H1 (cell line): ENCODE data around the gene DENND1A. TPM values are rescaled to one million over a fixed set of nuclear protein-coding genes. Genes with fewer than 3 reads are reported as not detected.

ENCODE experiments used
- CTCF ChIA-PET: fragments of 300-600 bp; sonication (Branson Sonifier 250); formaldehyde crosslinking; loops from one replicate; lab custom pipeline; 2021; ENCODE audit not compliant: partially characterized antibody; lab: Charles Lee
- POLR2A ChIA-PET: fragments of 300-600 bp; sonication (Branson Sonifier 250); formaldehyde crosslinking; loops from one replicate; lab custom pipeline; 2021; ENCODE audit warnings: inconsistent platforms; ENCODE audit not compliant: partially characterized antibody; lab: Charles Lee
- DNase-seq, 2 experiments: peaks; one replicate each; pipeline versions ENCODE4 v3.0.0 to v3.0.0-alpha.2; 2010 to 2022; ENCODE audit warnings: low spot score in 2 of 2, low read depth in 1 of 2, mixed read lengths in 1 of 2
- FAIRE-seq: peaks from 2 replicates; lab custom pipeline; 2011; peaks lifted over from hg19 to GRCh38; lab: Jason Lieb, UNC
- H2AFZ ChIP-seq: 2 replicates; pipeline ENCODE4 v1.8.1; 2012; ENCODE audit warnings: low read length, inconsistent platforms
- H2AK5ac ChIP-seq: 2 replicates; pipeline ENCODE4 v1.6.1; 2013; ENCODE audit warnings: low read depth, low read length
- H2BK120ac ChIP-seq: replicated peaks from 2 replicates; pipeline ENCODE3; 2013; ENCODE audit warnings: low read depth, low read length, inconsistent platforms
- H2BK12ac ChIP-seq: 2 replicates; pipeline ENCODE4 v1.6.1; 2013; ENCODE audit warnings: low read depth, low read length
- H2BK15ac ChIP-seq: 2 replicates; pipeline ENCODE4 v1.6.1; 2013; ENCODE audit warnings: low read length
- H2BK20ac ChIP-seq: 2 replicates; pipeline ENCODE4 v1.6.1; 2013; ENCODE audit warnings: low read length
- H2BK5ac ChIP-seq: 2 replicates; pipeline ENCODE4 v1.6.1; 2013; ENCODE audit warnings: low read depth, low read length
- H3K14ac ChIP-seq: 2 replicates; pipeline ENCODE4 v1.6.1; 2013; ENCODE audit warnings: inconsistent platforms; ENCODE audit not compliant: insufficient read length
- H3K18ac ChIP-seq: 2 replicates; pipeline ENCODE4 v1.6.1; 2013; ENCODE audit warnings: low read length; ENCODE audit errors: extremely low read depth
- H3K23ac ChIP-seq: 2 replicates; pipeline ENCODE4 v1.6.1; 2013; ENCODE audit warnings: inconsistent platforms; ENCODE audit not compliant: insufficient read length
- H3K23me2 ChIP-seq: 2 replicates; pipeline ENCODE4 v1.6.1; 2013; ENCODE audit warnings: low read depth, low read length
- H3K27ac ChIP-seq: 2 replicates; pipeline ENCODE4 v1.6.1; 2011; ENCODE audit warnings: low read depth, low read length, inconsistent platforms
- H3K27me3 ChIP-seq, 4 experiments: replicated peaks in 1 of 4; 1 replicate in 1 of 4; 2 replicates in 3 of 4; pipeline versions ENCODE4 v1.6.1 to v1.8.1; 2011 to 2013; ENCODE audit warnings: low read length in 3 of 4, mild to moderate bottlenecking in 3 of 4, inconsistent platforms in 2 of 4, mixed read lengths in 2 of 4, moderate library complexity in 1 of 4; ENCODE audit not compliant: control insufficient read depth in 3 of 4, insufficient read depth in 3 of 4; ENCODE audit errors: extremely low read depth in 1 of 4
- H3K36me3 ChIP-seq, 4 experiments: 2 replicates each; pipeline versions ENCODE4 v1.6.1 to v1.8.1; 2011 to 2013; ENCODE audit warnings: mild to moderate bottlenecking in 4 of 4, low read length in 3 of 4, moderate library complexity in 2 of 4, control low read depth in 1 of 4, inconsistent platforms in 1 of 4; ENCODE audit not compliant: insufficient read depth in 4 of 4, control insufficient read depth in 2 of 4
- H3K4ac ChIP-seq: replicated peaks from 2 replicates; pipeline ENCODE3; 2013; ENCODE audit warnings: low read length, low read depth, mixed read lengths, inconsistent platforms; ENCODE audit not compliant: insufficient read length
- H3K4me1 ChIP-seq, 4 experiments: replicated peaks in 1 of 4; 1 replicate in 1 of 4; 2 replicates in 3 of 4; pipeline versions ENCODE4 v1.6.1 to v1.8.1; 2011 to 2013; ENCODE audit warnings: low read length in 3 of 4, inconsistent platforms in 2 of 4, mixed read lengths in 1 of 4; ENCODE audit not compliant: insufficient read depth in 4 of 4, control insufficient read depth in 3 of 4
- H3K4me2 ChIP-seq, 2 experiments: 2 replicates each; pipeline versions ENCODE4 v1.6.1 to v1.8.1; 2011 to 2013; ENCODE audit warnings: low read depth in 2 of 2, low read length in 2 of 2, control low read depth in 1 of 2, inconsistent platforms in 1 of 2, mild to moderate bottlenecking in 1 of 2; ENCODE audit not compliant: insufficient read depth in 1 of 2
- H3K4me3 ChIP-seq, 4 experiments: fragments of 200-600, 300-600 bp in 1 of 4; sonication (generic), shearing (Covaris generic), sonication (Bioruptor Twin) in 1 of 4; 2 replicates each; pipeline versions ENCODE4 v1.5.1 to v1.8.1; 2011 to 2016; ENCODE audit warnings: low read length in 4 of 4, low read depth in 3 of 4, control low read depth in 2 of 4, inconsistent platforms in 2 of 4, mild to moderate bottlenecking in 2 of 4, mixed read lengths in 1 of 4, moderate library complexity in 1 of 4; ENCODE audit not compliant: insufficient read depth in 2 of 4; ENCODE audit errors: extremely low read depth in 1 of 4
- H3K56ac ChIP-seq: replicated peaks from 2 replicates; pipeline ENCODE3; 2013; ENCODE audit warnings: low read depth, mild to moderate bottlenecking, mixed read lengths, low read length, inconsistent platforms; ENCODE audit not compliant: insufficient read length
- H3K79me1 ChIP-seq: 2 replicates; pipeline ENCODE4 v1.6.1; 2013; ENCODE audit warnings: low read depth, low read length, control low read depth
- H3K79me2 ChIP-seq, 2 experiments: 2 replicates each; pipeline versions ENCODE4 v1.6.1 to v1.8.1; 2012 to 2013; ENCODE audit warnings: low read length in 2 of 2, mild to moderate bottlenecking in 2 of 2, inconsistent platforms in 1 of 2; ENCODE audit not compliant: insufficient read depth in 2 of 2, control insufficient read depth in 1 of 2
- H3K9ac ChIP-seq, 4 experiments: replicated peaks in 1 of 4; 1 replicate in 1 of 4; 2 replicates in 3 of 4; pipeline versions ENCODE4 v1.6.1 to v1.8.1; 2011 to 2013; ENCODE audit warnings: low read depth in 3 of 4, low read length in 3 of 4, control low read depth in 2 of 4, mild to moderate bottlenecking in 2 of 4, moderate library complexity in 2 of 4, inconsistent platforms in 1 of 4; ENCODE audit errors: extremely low read depth in 1 of 4
- H3K9me3 ChIP-seq, 2 experiments: 2 replicates each; pipeline versions ENCODE4 v1.6.1 to v1.8.1; 2012 to 2013; ENCODE audit warnings: mild to moderate bottlenecking in 2 of 2, moderate library complexity in 2 of 2, control low read depth in 1 of 2, inconsistent platforms in 1 of 2, low read depth in 1 of 2, low read length in 1 of 2, mixed read lengths in 1 of 2; ENCODE audit not compliant: insufficient read depth in 2 of 2
- H4K20me1 ChIP-seq, 2 experiments: replicated peaks in 1 of 2; 2 replicates each; pipeline versions ENCODE3 to v1.8.1; 2011 to 2013; ENCODE audit warnings: inconsistent platforms in 2 of 2, low read length in 2 of 2, mild to moderate bottlenecking in 1 of 2; ENCODE audit not compliant: insufficient read depth in 2 of 2, control insufficient read depth in 1 of 2
- H4K5ac ChIP-seq: 2 replicates; pipeline ENCODE4 v1.6.1; 2013; ENCODE audit warnings: low read length, low read depth, mixed read lengths, inconsistent platforms; ENCODE audit not compliant: insufficient read length
- H4K8ac ChIP-seq: 2 replicates; pipeline ENCODE4 v1.8.0; 2013; ENCODE audit warnings: mild to moderate bottlenecking, moderate library complexity, low read length, inconsistent platforms; ENCODE audit not compliant: insufficient read depth; ENCODE audit errors: extremely low read depth
- H4K91ac ChIP-seq: replicated peaks from 2 replicates; pipeline ENCODE3; 2013; ENCODE audit warnings: low read length, mixed read lengths, inconsistent platforms; ENCODE audit not compliant: insufficient read length
- ATF2 ChIP-seq: IDR thresholded peaks from 2 replicates; pipeline ENCODE4 v1.6.1; 2012; ENCODE audit warnings: low read length, inconsistent platforms
- BRCA1 ChIP-seq: IDR thresholded peaks from 2 replicates; pipeline ENCODE4 v1.6.1; 2012; ENCODE audit warnings: low read depth, low read length, improper control_type of control experiment
- CBX8 ChIP-seq: fragments of 300-800, 300-1000 bp; sonication (generic); IDR thresholded peaks from 2 replicates; pipeline ENCODE4 v1.7.1; 2016; ENCODE audit warnings: low read depth, low read length, borderline replicate concordance
- CEBPB ChIP-seq: IDR thresholded peaks from 2 replicates; pipeline ENCODE4 v1.6.1; 2012; ENCODE audit warnings: low read depth, low read length
- CHD1 ChIP-seq: IDR thresholded peaks from 2 replicates; pipeline ENCODE4 v1.6.1; 2012; ENCODE audit warnings: low read depth, low read length, improper control_type of control experiment
- MAFK ChIP-seq: IDR thresholded peaks from 2 replicates; pipeline ENCODE4 v1.6.1; 2012; ENCODE audit warnings: low read depth, mild to moderate bottlenecking, improper control_type of control experiment, low read length
- NANOG ChIP-seq: IDR thresholded peaks from 2 replicates; pipeline ENCODE4 v1.6.1; 2011; ENCODE audit warnings: low read length, low read depth, mild to moderate bottlenecking, inconsistent platforms; ENCODE audit not compliant: insufficient read depth, poor library complexity, severe bottlenecking
- RAD21 ChIP-seq, 2 experiments: IDR thresholded peaks in 1 of 2; conservative IDR thresholded peaks in 1 of 2; 2 replicates each; pipeline ENCODE4 v1.6.1; 2011; ENCODE audit warnings: low read depth in 2 of 2, low read length in 2 of 2, improper control_type of control experiment in 1 of 2, inconsistent platforms in 1 of 2, mild to moderate bottlenecking in 1 of 2, moderate library complexity in 1 of 2
- RBBP5 ChIP-seq: IDR thresholded peaks from 2 replicates; pipeline ENCODE4 v1.7.1; 2012; ENCODE audit warnings: low read depth, mild to moderate bottlenecking, inconsistent platforms, low read length, moderate library complexity, borderline replicate concordance
- RNF2 ChIP-seq: fragments of 200-900, 300-1000 bp; sonication (generic); IDR thresholded peaks from 2 replicates; pipeline ENCODE4 v1.7.1; 2016; ENCODE audit warnings: borderline replicate concordance, low read depth, mild to moderate bottlenecking, antibody characterized with exemption, low read length; ENCODE audit not compliant: poor library complexity, severe bottlenecking; ENCODE audit errors: missing control alignments
- SIRT6 ChIP-seq: IDR thresholded peaks from one replicate; pipeline ENCODE4 v1.7.1; 2012; ENCODE audit warnings: low read length, inconsistent platforms
- TEAD4 ChIP-seq: IDR thresholded peaks from 2 replicates; pipeline ENCODE4 v1.6.1; 2012; ENCODE audit warnings: low read depth, low read length, inconsistent platforms, mixed read lengths
- WGBS, 2 experiments: shearing (Covaris generic) in 1 of 2; methylation state at CpG; one replicate each; pipeline versions ENCODE4 v1.1.6 to v1.1.7; 2013 to 2015; ENCODE audit warnings: low lambda C conversion rate in 2 of 2, mixed read lengths in 2 of 2, inconsistent platforms in 1 of 2, low coverage in 1 of 2, missing lambda C conversion rate in 1 of 2; ENCODE audit not compliant: insufficient replicate concordance in 2 of 2, insufficient coverage in 1 of 2, insufficient read length in 1 of 2; ENCODE audit errors: extremely low coverage in 1 of 2, missing lambda C conversion rate in 1 of 2; 5-methylcytosine and 5-hydroxymethylcytosine counted together
- polyA plus RNA-seq, 7 experiments: library from polyadenylated mRNA; depleted of rRNA in 3 of 7; stranded (reverse) in 5 of 7; unstranded in 2 of 7; fragments of >200 nt in 5 of 7; fragments of 200-250 nt in 2 of 7; gene quantifications; 1 replicate in 5 of 7; 2 replicates in 1 of 7; 4 replicates in 1 of 7; pipeline versions ENCODE4 v1.2.1 to v1.2.3, GENCODE V29; 2011 to 2013; ENCODE audit warnings: missing spikeins in 2 of 7, mixed read lengths in 2 of 7
- total RNA-seq: library from RNA; stranded (reverse); fragmentation: NEBNext Ultra II Directional; extraction: Animal tissue kit (Norgen Biotek cat#: 25700); gene quantifications from 2 replicates; pipeline ENCODE4 v1.2.1, GENCODE V29; 2021

The DENND1A gene
- total and polyA plus RNA-seq, 2 of the 8 experiments (the other 6 are each of a cell fraction or from before 2014, with no cell fraction given) = 24.1 to 26.4 TPM

- Histone ChIP-seq H3K23ac (no peak overlapping the region), H3K27ac (no peak overlapping the region), H3K4me1 (peaks cover 0 to 3% (median 0%) of the 10 kb centered on the region in 4 experiments; a peak in 1 of 7 replicates), H3K4ac (no peak overlapping the region), H3K9ac (no peak overlapping the region), H4K20me1 (peaks cover 0 to under 1% of the 10 kb centered on the region in 2 experiments), H3K27me3 (no peaks in the 10 kb centered on the region), H2BK15ac (no peak overlapping the region), H2BK12ac (no peak overlapping the region), H2BK5ac (no peak overlapping the region), H2AFZ (no peak overlapping the region), H4K8ac (no peak overlapping the region), H4K5ac (no peak overlapping the region), H3K79me1 (peaks cover 2% of the 10 kb centered on the region; the same call in 1 of the 2 replicates), H3K56ac (no peak overlapping the region), H2AK5ac (no peak overlapping the region), H3K79me2 (peaks cover 0 to 36% of the 10 kb centered on the region in 2 experiments; a peak in 2 of 4 replicates), H3K36me3 (peaks cover 0 to 7% (median 0%) of the 10 kb centered on the region in 4 experiments; a peak in 2 of 8 replicates), H3K23me2 (no peaks in the 10 kb centered on the region), H3K18ac (no peak overlapping the region), H4K91ac (no peak overlapping the region), H2BK20ac (no peak overlapping the region), H2BK120ac (no peak overlapping the region), H3K4me3 (no peak overlapping the region), H3K9me3 (no peaks in the 10 kb centered on the region), H3K14ac (no peak overlapping the region), H3K4me2 (no peak overlapping the region)
- 85% methylated on average over 3 of the region's 3 CpGs; no CpG with 5 or more reads in 1 of the 2 experiments for WGBS, 2 experiments
- no peak for DNase-seq
- ChIA-PET POLR2A (no interaction called here), CTCF (no interaction called here)
- FAIRE-seq = no peak
- TF ChIP-seq TEAD4 = no peak
- no peak for TF ChIP-seq CBX8
- TF ChIP-seq NANOG = no peak
- no peak for TF ChIP-seq CEBPB
- TF ChIP-seq BRCA1 = no peak
- no peak for TF ChIP-seq CHD1
- no peak for TF ChIP-seq ATF2
- TF ChIP-seq MAFK = no peak
- TF ChIP-seq RBBP5 = no peak
- TF ChIP-seq SIRT6 = no peak
- no peak for TF ChIP-seq RAD21 (IDR thresholded peaks at IDR 0.05 in 1 of 2, conservative IDR thresholded peaks at IDR 0.05 in 1 of 2; ENCODE audit: low read depth in 2 of 2, low read length in 2 of 2)
- no peak for TF ChIP-seq RNF2
These were observed 49.5 kb downstream of the DENND1A start for GRCh38 chr9:123880420-123880819.
